GM12878 (cell line): ENCODE results near the gene TMEM255B. TPM values are rescaled to one million over a fixed set of nuclear protein-coding genes. Genes with fewer than 3 reads are reported as not detected.

Experiments
- ATAC-seq: fragments of 200-7000 bp; cut with Tn5 transposase; 3 replicates; pipeline ENCODE4 v1.9.1; 2020; ENCODE audit warnings: mild to moderate bottlenecking, moderate library complexity
- BruUV-seq: library from RNA; stranded (reverse); fragments of 400-500 nt; replicated peaks from 2 replicates; lab custom pipeline; 2021; lab: Mats Ljungman, UMichigan
- CTCF ChIA-PET: fragments of 300-600 bp; sonication (Branson Sonifier 250); formaldehyde crosslinking; extraction: SDS; loops from one replicate; lab custom pipeline; 2021; ENCODE audit warnings: inconsistent platforms; lab: Yijun Ruan, JAX
- POLR2A ChIA-PET: fragments of 350-600 bp; formaldehyde crosslinking; extraction: SDS; loops from one replicate; lab custom pipeline; 2021; ENCODE audit warnings: inconsistent platforms; lab: Charles Lee
- RAD21 ChIA-PET: fragments of 300-600 bp; sonication (Branson Sonifier 250); formaldehyde crosslinking; loops from one replicate; lab custom pipeline; 2023; ENCODE audit warnings: antibody characterized with exemption; ENCODE audit not compliant: unreplicated experiment; lab: Charles Lee
- SMC1A ChIA-PET: fragments of 300-600 bp; sonication (Branson Sonifier 250); formaldehyde crosslinking; loops from one replicate; lab custom pipeline; 2023; ENCODE audit not compliant: unreplicated experiment, uncharacterized antibody; lab: Charles Lee
- DNase-seq: peaks from one replicate; pipeline ENCODE4 v3.0.0-alpha.2; 2011; ENCODE audit warnings: low read depth, low spot score
- FAIRE-seq: peaks from 3 replicates; lab custom pipeline; 2011; peaks lifted over from hg19 to GRCh38; lab: Jason Lieb, UNC
- H2AFZ ChIP-seq: 2 replicates; pipeline ENCODE4 v1.6.0; 2011; ENCODE audit warnings: low read depth, low read length, control low read depth; ENCODE audit not compliant: control insufficient read depth
- H3K27ac ChIP-seq: 2 replicates; pipeline ENCODE4 v1.5.1; 2011; ENCODE audit warnings: control low read depth; ENCODE audit not compliant: control insufficient read depth, insufficient read depth
- H3K27me3 ChIP-seq, 2 experiments: replicated peaks in 1 of 2; 2 replicates each; pipeline versions ENCODE4 v1.6.0 to v1.6.1; 2011; ENCODE audit warnings: low read length in 1 of 2; ENCODE audit not compliant: control insufficient read depth in 2 of 2, insufficient read depth in 2 of 2
- H3K36me3 ChIP-seq, 2 experiments: 2 replicates each; pipeline ENCODE4 v1.5.1; 2011; ENCODE audit warnings: low read length in 1 of 2; ENCODE audit not compliant: control insufficient read depth in 2 of 2, insufficient read depth in 2 of 2
- H3K4me1 ChIP-seq: 2 replicates; pipeline ENCODE4 v1.6.1; 2011; ENCODE audit warnings: mild to moderate bottlenecking, low read length, moderate library complexity, mixed read lengths; ENCODE audit not compliant: control insufficient read depth, insufficient read depth
- H3K4me2 ChIP-seq: 2 replicates; pipeline ENCODE4 v1.6.0; 2011; ENCODE audit warnings: control low read depth; ENCODE audit not compliant: control insufficient read depth, insufficient read depth
- H3K4me3 ChIP-seq: fragments of 200-600 bp; sonication (generic); 2 replicates; pipeline ENCODE4 v1.5.1; 2016
- H3K79me2 ChIP-seq: 2 replicates; pipeline ENCODE4 v1.6.0; 2011; ENCODE audit warnings: low read length; ENCODE audit not compliant: control insufficient read depth, insufficient read depth
- H3K9ac ChIP-seq: 2 replicates; pipeline ENCODE4 v1.8.0; 2011; ENCODE audit warnings: low read length, control low read depth, mixed read lengths; ENCODE audit not compliant: control insufficient read depth, insufficient read depth
- H3K9me3 ChIP-seq: replicated peaks from 3 replicates; pipeline ENCODE4 v1.5.1; 2011; ENCODE audit warnings: mild to moderate bottlenecking, low read length; ENCODE audit not compliant: control insufficient read depth, insufficient read depth
- H4K20me1 ChIP-seq: 2 replicates; pipeline ENCODE4 v1.6.0; 2011; ENCODE audit not compliant: control insufficient read depth, insufficient read depth
- ATF7 ChIP-seq: fragments of 450-650 bp; IDR thresholded peaks from 2 replicates; pipeline ENCODE4 v1.6.1; 2016; ENCODE audit warnings: low read depth, mild to moderate bottlenecking
- BCL3 ChIP-seq: IDR thresholded peaks from 2 replicates; pipeline ENCODE4 v1.6.1; 2011; ENCODE audit warnings: borderline replicate concordance, low read depth, mild to moderate bottlenecking, moderate library complexity, low read length; ENCODE audit not compliant: insufficient read depth, poor library complexity, severe bottlenecking
- CHD1 ChIP-seq: IDR thresholded peaks from 2 replicates; pipeline ENCODE4 v1.6.1; 2012; ENCODE audit warnings: low read depth, low read length, improper control_type of control experiment
- GATAD2B ChIP-seq: fragments of 450-650 bp; conservative IDR thresholded peaks from 2 replicates; pipeline ENCODE4 v1.6.1; 2017; ENCODE audit warnings: low read depth, mild to moderate bottlenecking, moderate library complexity
- HDAC2 ChIP-seq: fragments of 200-600 bp; sonication (generic); IDR thresholded peaks from 2 replicates; pipeline ENCODE4 v1.6.1; 2017
- RAD51 ChIP-seq: fragments of 450-650 bp; IDR thresholded peaks from 2 replicates; pipeline ENCODE4 v1.6.1; 2016; ENCODE audit warnings: moderate library complexity, mild to moderate bottlenecking, inconsistent platforms
- RCOR1 ChIP-seq: conservative IDR thresholded peaks from 2 replicates; pipeline ENCODE4 v1.6.1; 2012; ENCODE audit warnings: low read depth, low read length, improper control_type of control experiment
- SKIL ChIP-seq: fragments of 450-650 bp; IDR thresholded peaks from 2 replicates; pipeline ENCODE4 v1.6.1; 2017; ENCODE audit warnings: mild to moderate bottlenecking, low read depth, inconsistent platforms; ENCODE audit not compliant: poor library complexity, severe bottlenecking
- SRF ChIP-seq, 2 experiments: IDR thresholded peaks; 2 replicates each; pipeline ENCODE4 v1.6.1; 2011; ENCODE audit warnings: low read depth in 2 of 2, low read length in 2 of 2, mild to moderate bottlenecking in 1 of 2, moderate library complexity in 1 of 2
- WGBS: methylation state at CpG from one replicate; pipeline ENCODE4 v1.1.6; 2016; ENCODE audit warnings: low lambda C conversion rate; ENCODE audit not compliant: insufficient replicate concordance, insufficient coverage; ENCODE audit errors: missing lambda C conversion rate; 5-methylcytosine and 5-hydroxymethylcytosine counted together
- in situ Hi-C: fragments of 300-500 bp; cut with MboI; formaldehyde crosslinking; loops from 9 replicates; pipeline ENCODE4 v1.14.3; 2018; ENCODE audit warnings: mixed read lengths
- intact Hi-C: fragments of 100-400 bp; cut with micrococcal nuclease; formaldehyde crosslinking; loops from one replicate; pipeline ENCODE4 v1.14.2; 2022; ENCODE audit not compliant: unreplicated experiment
- polyA plus RNA-seq, 11 experiments: library from polyadenylated mRNA; depleted of rRNA in 4 of 11; unstranded in 6 of 11; stranded (reverse) in 5 of 11; fragments of >200 nt; fragmentation: Nextera tagmentation in 4 of 11; fragmentation: Illumina TruSeq in 1 of 11; extraction: Ambion mirVana in 4 of 11; extraction: Trizol in 1 of 11; gene quantifications; 1 replicate in 1 of 11; 2 replicates in 10 of 11; pipeline versions ENCODE4 v1.2.1 to v1.2.3, GENCODE V29; 2011 to 2016; ENCODE audit warnings: inconsistent platforms in 2 of 11, missing spikeins in 2 of 11, low read depth in 1 of 11
- total RNA-seq, 4 experiments: library from RNA; depleted of rRNA in 3 of 4; stranded (reverse); fragments of >200 nt in 3 of 4; fragmentation: Illumina TruSeq in 1 of 4; extraction: Trizol in 1 of 4; gene quantifications; 2 replicates each; pipeline versions ENCODE4 v1.2.1 to v1.2.3, GENCODE V29; 2013 to 2021
- TF ChIP-seq, protein P1 (sequence below): IDR thresholded peaks from 2 replicates; pipeline ENCODE4 v1.6.1; 2012; ENCODE audit warnings: low read depth, low read length, improper control_type of control experiment

TMEM255B gene
- total and polyA plus RNA-seq, 10 of the 15 experiments (the other 5 are each of a cell fraction or from before 2014, with no cell fraction given) = 0.04 to 0.62 (median 0.13) TPM; not detected in 3

- TF ChIP-seq BCL3 = no peak
- TF ChIP-seq, protein P1, sequence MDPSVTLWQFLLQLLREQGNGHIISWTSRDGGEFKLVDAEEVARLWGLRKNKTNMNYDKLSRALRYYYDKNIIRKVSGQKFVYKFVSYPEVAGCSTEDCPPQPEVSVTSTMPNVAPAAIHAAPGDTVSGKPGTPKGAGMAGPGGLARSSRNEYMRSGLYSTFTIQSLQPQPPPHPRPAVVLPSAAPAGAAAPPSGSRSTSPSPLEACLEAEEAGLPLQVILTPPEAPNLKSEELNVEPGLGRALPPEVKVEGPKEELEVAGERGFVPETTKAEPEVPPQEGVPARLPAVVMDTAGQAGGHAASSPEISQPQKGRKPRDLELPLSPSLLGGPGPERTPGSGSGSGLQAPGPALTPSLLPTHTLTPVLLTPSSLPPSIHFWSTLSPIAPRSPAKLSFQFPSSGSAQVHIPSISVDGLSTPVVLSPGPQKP = no peak
- no peak for TF ChIP-seq SRF (IDR thresholded peaks at IDR 0.05; ENCODE audit: low read depth in 2 of 2, low read length in 2 of 2)
- TF ChIP-seq RAD51 = no peak
- no peak for TF ChIP-seq CHD1
- TF ChIP-seq RCOR1 = no peak
- no peak for TF ChIP-seq HDAC2
- TF ChIP-seq, all 136 proteins: peak for 0
These were observed 7.2 kb downstream of the TMEM255B start (continued) for GRCh38 chr13:113766035-113766800.

DNA sequence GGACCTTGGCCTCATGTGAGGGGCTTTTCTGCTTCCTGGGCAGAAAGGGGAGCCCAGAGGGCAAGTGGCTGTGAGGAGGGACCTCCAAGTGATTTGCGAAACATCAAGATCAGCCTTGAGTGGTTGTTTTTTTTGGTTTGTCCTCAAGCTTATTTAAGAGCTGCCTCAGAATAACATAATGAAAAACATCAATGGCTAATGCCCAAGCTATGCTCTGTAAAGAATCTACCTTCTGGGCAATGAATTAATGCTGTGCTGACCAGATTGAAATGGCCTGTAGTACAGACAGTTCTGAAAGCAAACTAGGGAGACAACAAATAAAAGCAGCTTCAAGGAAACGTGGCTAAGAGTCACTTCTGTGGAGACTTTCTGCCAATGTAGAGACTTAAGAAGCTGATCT lies 8.3 kb downstream of the TMEM255B start:
- TF ChIP-seq GATAD2B = no peak
- TF ChIP-seq ATF7 = no peak
- no peak for TF ChIP-seq SKIL
- in situ Hi-C loops = no loop called here
- H4K20me1 ChIP-seq = no peaks in the 10 kb centered on the region
- H3K4me3 ChIP-seq = no peak overlapping the region
- 46% methylated on average over 2 of the region's 2 CpGs for WGBS
- RAD21 ChIA-PET = no interaction called here
- no peak for ATAC-seq
- H3K9me3 ChIP-seq = no peaks in the 10 kb centered on the region
- no peaks in the 10 kb centered on the region for H3K79me2 ChIP-seq
- SMC1A ChIA-PET = no interaction called here
- no peaks in the 10 kb centered on the region for H3K36me3 ChIP-seq
- H3K9ac ChIP-seq = no peak overlapping the region
- no peak overlapping the region for H3K4me2 ChIP-seq
- no peak for FAIRE-seq
- intact Hi-C loops = no loop called here
- CTCF ChIA-PET = no interaction called here
- POLR2A ChIA-PET = no interaction called here
- no peak overlapping the region for H2AFZ ChIP-seq
- no TSS peak for BruUV-seq
- H3K27me3 ChIP-seq = peaks cover 0 to 2% of the 10 kb centered on the region in 2 experiments; a peak in 2 of 4 replicates
- H3K4me1 ChIP-seq = no peaks in the 10 kb centered on the region
- no peak for DNase-seq
- no peak overlapping the region for H3K27ac ChIP-seq
